ENCODE results near the gene ELMO1.

DNA sequence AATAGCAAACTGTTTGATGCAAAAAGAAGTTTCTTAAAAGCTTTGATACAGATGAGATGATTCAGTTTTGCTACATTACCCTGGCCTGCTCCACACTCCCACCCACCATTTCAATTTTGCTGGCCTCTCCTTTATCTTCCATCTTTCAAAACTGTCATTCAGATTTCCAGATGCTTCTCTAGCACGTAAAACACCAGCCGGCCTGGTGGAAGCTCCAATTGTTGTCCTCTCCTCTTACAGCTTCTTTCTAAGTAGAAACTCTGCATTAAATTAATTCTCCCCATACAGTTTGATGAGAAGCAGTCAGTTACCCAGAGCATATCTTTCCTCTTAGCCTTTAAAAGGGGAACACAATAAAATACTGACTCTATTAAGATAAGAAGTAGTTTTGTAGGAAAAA lies 34.3 kb upstream of the ELMO1 start:
- TF ChIP-seq, protein P1, sequence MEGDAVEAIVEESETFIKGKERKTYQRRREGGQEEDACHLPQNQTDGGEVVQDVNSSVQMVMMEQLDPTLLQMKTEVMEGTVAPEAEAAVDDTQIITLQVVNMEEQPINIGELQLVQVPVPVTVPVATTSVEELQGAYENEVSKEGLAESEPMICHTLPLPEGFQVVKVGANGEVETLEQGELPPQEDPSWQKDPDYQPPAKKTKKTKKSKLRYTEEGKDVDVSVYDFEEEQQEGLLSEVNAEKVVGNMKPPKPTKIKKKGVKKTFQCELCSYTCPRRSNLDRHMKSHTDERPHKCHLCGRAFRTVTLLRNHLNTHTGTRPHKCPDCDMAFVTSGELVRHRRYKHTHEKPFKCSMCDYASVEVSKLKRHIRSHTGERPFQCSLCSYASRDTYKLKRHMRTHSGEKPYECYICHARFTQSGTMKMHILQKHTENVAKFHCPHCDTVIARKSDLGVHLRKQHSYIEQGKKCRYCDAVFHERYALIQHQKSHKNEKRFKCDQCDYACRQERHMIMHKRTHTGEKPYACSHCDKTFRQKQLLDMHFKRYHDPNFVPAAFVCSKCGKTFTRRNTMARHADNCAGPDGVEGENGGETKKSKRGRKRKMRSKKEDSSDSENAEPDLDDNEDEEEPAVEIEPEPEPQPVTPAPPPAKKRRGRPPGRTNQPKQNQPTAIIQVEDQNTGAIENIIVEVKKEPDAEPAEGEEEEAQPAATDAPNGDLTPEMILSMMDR (IDR thresholded peaks at IDR 0.05), result no peak
- TF ChIP-seq EP300 (IDR thresholded peaks at IDR 0.05), result no peak

All from ovary (tissue), 3 donors.